HG03565 (cell line): ENCODE measurements around the gene OTOGL.
"Not testable (repeated sequence)": the region's sequence is repeated elsewhere in the genome, so short reads cannot be mapped to it uniquely, and the experiment has no call there.

Experiments used
- ATAC-seq: cut with Tn5 transposase; IDR thresholded peaks from one replicate; pipeline ENCODE4 v1.9.1; 2021; ENCODE audit warnings: mild to moderate bottlenecking, moderate library complexity; ENCODE audit not compliant: unreplicated experiment

OTOGL gene

DNA sequence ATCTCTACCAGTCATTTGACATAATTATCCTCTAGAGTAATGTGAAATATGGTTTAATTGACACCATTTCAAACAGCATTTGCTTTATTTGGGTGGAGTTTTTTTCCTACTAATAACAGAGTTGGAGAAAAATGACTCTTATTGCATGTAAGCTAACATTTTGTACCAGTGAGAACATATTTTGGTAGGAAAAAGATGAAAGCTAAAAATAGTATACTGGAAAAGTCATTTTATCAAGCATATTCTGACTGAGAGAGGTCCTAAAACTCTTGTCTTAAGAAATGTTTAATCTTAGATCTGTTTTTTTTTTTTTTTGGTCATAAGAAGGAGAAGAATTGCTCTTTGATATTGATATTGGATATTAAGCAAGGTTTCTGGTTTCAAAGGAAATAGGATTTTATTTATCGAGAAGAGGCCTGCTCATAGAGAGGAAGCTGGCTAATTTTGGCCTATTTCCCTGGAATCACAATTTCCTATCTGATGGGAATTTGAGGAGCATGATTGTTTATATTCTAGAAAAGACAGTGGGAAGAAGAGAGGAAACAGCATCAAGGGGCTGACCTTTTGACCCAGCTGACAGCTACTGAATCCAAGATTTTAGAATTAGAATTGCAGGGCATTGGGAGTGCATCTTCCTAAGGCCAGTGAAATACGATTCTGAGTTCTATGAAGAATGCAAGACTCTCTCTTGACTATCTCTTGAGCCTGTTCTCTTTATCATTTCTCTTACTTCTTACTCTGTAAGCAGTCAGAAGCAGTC lies 19.4 kb downstream of the OTOGL start:
- ATAC-seq: no peak

DNA sequence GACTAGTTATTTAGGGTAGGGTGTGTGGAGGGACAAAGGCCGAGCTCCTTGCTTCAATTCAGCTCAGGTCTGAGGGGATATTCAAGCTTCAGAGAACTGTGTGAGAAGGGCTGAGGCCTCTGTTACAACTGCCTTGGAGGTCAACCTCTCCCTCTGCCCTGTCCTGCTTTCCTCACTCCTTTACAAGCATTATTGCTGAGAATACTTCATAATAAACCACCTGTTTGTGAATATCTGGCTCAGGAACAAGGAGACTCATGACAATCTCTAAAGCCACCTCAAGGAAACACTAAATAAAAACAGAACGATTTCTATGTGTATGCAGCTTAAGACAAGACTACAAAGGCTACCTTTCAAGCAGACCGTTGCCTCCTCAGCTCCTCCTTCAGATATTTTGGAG lies 21.7 kb downstream of the OTOGL start:
- no peak for ATAC-seq

DNA sequence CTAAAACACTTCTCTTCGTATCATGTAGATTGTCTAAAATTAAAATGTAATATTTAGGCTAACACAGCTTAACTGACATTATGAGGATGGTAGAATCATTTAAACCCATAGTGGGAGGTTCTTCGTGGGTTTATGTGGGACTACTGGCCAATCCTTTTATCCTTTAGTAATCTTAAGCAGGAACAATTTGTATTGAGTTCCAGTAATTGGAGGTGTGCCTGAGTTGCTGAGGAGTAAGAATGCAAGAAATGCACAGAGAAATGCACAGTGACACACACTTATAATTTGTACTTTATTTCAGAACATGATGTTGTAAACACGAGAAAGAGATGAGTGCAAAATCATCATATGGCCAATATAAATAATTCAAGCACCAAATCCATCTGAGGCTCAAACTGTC lies 22.3 kb downstream of the OTOGL start:
- ATAC-seq: no peak

DNA sequence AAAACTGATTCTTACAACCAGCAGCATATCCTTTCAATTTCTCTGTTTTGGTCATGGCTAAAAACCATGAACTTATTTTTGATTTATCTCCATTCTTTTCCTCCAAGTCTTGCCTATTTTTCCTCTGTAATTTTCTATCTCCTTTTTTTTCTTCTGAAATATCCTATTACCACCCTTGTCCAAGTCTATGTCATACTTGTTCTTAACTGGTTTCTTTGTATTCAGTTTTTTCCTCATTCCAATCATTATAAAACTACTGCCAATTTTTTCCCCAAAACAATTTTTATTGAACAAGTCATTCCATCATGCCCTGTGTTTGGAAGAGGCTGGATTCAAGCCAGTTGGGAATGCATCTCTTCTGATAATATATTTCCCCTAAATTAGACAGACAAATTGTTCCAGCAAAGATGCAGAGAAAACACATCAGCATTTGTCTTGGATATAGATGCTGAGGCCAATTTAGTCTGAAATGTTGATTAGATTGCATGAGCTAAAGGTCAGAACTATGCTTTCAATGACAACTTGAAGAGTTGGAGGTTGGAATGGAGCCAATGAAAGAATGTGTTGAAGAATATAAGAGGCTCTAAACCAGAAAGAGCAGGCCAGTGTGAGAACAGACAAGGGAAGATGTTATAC lies 30.7 kb downstream of the OTOGL start:
- ATAC-seq: no peak

DNA sequence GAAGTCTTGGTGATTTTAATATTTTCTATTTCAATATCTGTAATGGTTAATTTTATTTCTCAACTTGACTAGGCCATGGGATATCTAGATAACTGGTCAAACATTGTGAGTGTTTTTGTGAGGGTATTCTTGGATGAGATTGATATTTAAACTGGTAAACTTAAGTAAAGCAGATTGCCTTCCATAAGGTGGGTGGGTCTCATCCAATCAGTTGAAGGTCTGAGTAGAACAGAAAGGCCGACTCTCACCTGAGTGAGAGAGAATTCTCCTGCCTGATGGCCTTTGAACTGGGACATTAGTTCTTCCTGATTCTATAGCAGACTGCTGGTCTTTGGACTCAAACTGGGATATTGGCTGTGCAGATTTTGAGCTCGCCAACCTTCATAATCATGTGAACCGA lies 36.3 kb downstream of the OTOGL start:
- ATAC-seq: no peak

DNA sequence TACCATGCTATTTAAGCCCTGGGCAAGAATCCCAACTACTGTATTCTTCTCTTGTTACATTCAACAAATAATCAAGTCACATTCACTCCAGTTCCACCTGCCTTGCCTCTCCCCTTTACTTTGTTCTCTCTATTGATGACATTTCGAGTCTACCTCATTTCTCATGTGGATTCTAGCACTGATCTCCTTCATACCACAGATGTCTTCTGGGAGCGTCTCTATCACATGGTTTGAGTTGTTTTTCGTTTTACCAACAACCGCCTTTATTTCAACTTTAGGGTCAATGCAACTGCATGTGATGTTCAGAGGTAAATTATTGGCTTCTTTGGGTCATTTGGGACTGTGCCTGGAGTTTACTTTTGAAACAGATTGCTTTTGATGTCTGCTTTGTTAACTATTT lies 40.7 kb downstream of the OTOGL start:
- ATAC-seq: no peak

DNA sequence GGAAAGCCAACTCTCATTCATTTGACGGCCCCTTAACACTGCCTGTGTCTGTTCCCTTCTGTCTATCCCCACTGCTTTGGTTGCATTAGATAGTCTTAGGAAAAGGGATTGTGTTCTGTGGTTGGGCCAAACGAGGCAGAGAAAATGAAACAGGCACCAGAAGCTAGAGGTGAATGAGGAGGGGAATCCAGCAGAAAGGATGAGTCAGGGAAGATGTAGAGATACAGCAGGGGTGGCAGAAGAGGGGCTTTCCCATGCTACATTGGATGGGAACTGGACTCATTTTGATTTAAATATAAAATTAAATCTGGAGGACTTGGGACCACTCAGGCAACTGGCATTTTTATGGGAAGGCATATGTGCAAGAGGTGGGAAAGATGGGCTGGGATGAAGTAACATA lies 43.3 kb downstream of the OTOGL start:
- ATAC-seq: no peak

DNA sequence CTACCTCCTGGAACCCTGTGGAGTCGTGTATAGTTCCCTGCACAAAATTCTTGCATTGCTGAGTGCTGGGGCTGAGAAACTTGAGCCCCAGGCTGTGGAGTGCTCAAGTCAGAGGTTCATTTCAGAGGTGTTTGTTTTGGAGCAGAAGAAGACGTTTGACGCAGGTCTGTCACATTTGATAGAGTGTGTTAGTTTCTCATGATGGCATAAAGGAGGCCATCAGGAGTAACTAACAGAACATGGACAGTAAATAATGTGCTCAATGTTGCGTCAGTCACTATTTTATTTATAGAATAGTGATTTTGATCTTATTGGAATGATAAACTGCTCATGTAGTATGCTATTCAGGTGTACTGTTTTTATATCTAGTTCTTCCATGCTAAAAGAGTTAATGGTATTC lies 44.2 kb downstream of the OTOGL start:
- ATAC-seq: no peak

DNA sequence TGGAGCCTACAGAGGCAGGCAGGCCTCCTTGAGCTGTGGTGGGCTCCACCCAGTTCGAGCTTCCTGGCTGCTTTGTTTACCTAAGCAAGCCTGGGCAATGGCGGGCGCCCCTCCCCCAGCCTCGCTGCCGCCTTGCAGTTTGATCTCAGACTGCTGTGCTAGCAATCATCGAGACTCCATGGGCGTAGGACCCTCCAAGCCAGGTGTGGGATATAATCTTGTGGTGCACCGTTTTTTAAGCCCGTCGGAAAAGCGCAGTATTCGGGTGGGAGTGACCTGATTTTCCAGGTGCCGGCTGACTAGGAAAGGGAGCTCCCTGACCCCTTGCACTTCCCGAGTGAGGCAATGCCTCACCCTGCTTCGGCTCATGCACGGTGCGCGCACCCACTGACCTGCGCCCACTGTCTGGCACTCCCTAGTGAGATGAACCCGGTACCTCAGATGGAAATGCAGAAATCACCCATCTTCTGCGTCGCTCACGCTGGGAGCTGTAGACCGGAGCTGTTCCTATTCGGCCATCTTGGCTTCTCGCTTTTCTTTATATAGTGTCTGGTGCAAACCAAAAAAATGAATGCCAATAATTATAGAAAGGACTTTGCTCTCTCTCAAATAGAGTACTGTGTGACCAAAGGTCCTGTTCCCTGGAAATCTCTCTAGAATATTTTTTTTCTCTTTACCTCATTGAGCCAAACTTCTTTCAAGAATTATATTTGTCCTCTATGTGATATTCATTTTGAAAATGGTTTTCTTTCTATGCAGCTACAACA lies 50.4 kb downstream of the OTOGL start:
- not testable (repeated sequence) for ATAC-seq

DNA sequence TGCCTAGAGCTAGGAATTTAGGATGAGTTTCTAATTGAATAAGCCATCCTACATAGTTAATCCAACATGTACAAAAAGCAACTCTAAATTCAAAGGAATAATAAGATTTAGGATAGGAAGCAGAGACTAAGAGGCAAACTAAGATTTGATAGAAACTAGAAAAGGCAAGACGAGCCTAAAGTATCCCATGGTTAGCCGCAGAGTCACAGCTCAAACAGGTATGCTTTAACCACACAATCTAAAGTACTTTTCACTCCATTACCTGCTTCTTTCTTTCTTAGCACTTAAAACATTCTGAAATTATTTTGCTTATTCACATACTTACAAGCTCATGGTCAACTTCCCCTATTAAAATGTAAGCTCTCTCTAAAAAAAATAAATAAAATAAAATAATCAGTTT lies 51.8 kb downstream of the OTOGL start:
- ATAC-seq: no peak

DNA sequence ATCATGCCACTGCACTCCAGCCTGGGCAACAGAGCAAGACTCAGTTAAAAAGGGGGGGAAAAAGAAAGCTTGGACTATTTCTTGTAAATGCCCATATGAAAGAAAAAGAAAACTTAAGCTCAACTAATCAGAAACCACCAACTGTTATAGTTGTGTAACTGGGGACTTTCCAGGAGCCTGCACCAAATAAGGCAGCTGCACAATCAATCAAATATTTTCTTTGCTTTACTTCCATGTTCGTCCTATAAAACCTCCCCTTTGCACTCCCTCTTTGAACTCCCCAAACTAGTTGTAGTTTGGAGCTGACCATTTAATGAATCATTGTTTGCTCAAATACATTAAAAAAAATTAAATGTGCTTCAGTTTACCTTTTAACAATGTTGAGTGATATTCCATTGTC lies 54.9 kb downstream of the OTOGL start:
- ATAC-seq: no peak

DNA sequence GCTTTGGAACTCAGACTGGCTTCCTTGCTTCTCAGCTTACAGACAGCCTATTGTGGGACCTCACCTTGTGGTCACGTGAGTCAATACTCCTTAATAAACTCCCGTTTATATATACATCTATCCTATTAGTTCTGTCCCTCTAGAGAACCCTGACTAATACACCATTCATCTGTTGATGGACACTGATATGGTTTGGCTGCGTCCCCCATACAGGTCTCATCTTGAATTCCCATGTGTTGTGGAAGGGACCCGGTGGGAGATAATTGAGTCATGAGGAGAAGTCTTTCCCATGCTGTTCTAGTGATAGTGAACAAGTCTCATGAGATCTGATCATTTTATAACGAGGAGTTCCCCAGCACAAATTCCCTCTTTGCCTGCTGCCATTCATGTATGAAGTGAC lies 57.0 kb downstream of the OTOGL start:
- no peak for ATAC-seq

DNA sequence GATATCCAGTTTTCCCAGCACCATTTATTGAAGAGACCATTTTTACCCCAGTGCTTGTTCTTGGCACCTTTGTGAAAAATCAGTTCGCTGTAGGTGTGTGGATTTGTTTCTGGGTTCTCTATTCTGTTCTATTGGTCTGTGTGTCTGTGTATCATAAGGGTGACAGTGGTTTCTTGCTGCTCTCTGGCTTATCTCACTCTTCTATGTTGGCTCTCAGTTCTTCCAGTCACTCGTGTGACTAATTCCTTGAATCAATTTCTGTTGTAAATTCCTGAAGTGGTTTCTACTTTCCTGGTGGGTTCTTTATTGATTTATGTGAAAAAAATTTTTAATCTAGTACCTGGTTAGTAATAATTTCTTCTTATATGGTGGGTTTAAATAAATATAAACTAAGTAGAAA lies 58.3 kb downstream of the OTOGL start:
- no peak for ATAC-seq

DNA sequence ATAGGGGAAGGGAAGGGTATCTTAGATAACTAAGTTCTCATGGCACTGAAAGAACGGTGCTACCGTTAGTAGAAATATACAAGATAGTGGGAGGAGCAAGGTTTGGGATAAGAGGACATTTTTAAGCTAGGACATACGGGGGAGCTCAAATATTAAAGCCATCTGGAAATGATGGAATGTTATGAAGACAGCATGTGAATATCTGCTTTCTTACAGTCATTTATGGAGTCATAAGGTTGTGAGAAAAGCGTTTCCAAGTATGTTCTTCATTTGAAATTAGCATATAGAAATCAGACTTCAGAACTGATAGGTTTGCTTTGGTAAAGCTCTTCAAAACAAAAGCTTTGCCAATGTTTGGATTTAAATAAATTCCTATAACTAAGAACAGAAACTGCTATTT lies 62.3 kb downstream of the OTOGL start:
- no peak for ATAC-seq

DNA sequence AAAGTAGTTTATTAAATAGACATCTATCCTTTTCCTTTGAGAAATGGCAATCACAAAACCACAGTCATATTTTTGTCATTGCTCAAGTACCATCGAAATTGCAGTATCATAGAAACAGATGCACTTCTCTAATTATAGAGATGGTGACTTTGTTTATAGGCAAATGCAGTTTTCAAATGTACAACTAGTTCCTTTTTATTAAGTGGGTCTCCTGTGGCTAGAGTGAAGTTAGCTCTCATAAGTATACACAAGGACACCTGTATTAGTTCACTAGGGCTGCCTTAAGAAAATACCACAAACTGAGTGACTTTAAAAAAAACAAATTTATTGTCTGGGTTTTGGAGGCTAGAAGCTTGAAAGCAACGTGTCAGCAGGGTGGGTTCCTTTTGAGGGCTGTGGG lies 62.8 kb downstream of the OTOGL start:
- no peak for ATAC-seq

DNA sequence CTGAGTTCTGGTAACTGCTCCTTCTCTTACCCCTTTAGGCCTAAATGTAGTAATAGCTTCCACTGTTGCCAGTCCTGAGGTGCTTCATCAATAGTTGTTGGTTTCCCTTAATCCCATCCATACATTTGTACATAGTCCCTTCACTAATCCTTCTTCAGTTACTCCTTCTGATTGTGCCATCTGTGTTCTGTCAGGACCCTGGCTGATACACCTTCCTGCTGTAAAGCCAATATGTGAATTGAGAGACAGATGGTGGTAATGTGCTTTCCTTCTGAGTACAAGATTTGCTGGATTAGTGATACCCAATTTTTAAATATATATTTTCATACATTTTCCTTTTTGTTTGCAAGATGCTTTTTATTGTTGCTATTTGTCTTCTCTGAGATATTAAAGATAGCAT lies 66.4 kb downstream of the OTOGL start:
- ATAC-seq: no peak

DNA sequence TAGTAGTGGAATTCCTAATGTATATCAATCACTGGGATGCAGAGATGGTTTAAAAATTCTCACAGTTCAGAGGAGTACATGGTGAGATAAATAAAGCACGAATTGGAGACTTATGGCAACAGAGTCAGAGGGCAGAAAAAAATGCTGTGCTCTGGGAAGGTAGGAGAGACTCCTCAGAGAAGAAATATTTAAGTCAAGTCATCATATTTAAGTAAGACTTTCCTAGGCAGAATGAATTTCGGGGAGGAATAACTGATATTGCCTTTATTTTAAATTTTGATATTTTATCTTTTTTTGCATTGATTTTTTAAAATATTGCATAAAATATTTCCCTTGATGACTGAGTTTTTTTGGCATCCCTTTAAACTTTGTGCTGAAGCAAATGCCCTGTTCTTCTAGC lies 67.4 kb downstream of the OTOGL start:
- no peak for ATAC-seq

DNA sequence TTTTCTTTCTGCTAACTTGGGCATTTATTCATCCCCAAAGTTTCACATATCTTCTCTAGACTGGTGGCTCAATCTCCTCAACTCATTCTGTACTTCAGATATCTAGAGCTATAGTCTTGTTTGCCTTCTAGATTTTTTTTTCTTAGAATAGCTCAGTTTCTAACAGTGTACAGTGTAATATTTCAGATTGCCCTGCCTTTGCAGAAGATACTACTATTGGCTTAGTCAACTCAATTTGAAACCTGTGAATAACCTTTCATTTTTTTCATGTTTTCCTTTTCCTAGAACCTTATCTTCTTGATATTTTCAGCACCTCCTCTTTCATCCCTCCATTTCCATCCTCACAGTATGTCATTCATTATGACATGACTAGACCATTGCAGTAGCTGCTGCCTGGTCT lies 69.6 kb downstream of the OTOGL start:
- no peak for ATAC-seq

DNA sequence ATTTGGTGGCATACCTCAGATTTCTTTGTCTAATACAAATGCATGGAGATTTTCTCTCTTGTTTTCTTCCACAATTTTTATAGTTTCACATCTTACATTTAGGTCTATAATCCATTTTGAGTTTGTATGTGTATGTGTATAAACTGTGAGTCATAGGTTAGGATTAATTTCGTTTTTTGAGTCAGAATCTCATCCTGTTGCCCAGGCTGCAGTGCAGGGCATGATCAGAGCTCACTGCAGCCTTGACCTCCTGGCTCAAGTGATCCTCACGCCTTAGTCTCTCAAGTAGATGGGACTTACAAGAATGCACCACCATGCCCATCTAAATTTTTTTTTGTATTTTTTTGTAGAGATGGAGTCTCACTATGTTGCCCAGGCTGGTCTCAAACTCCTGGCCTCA lies 71.6 kb downstream of the OTOGL start:
- ATAC-seq: no peak

DNA sequence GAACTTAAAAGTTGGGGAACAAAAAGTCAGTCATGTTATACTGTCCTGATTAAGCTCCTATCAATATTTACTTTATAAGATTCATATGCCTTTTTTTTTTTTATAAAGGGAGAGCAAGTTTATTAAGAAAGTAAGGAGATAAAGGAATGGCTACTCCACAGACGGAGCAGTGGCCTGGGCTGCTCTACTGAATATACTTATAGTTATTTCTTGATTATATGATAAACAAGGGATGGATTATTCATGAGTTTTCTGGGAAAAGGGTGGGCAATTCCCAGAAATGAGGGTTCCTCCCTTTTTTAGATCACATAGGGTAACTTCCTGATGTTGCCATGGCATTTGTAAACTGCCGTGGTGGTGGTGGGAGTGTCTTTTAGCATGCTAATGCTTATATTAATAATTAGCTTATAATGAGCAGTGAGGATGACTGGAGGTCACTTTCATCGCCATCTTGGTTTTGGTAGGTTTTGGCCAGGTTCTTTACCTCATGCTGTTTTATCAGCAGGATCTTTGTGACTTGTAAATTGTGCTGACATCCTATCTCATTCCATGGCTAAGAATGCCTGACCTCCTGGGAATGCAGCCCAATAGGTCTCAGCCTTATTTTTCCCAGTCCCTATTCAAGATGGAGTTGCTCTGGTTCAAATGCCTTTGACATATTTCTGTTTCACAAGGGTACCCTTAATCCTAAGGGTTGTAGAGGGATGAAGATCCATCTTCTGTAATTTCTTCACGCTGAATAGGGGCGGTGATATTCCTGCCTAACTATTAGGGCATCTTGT lies 73.9 kb downstream of the OTOGL start:
- no peak for ATAC-seq

DNA sequence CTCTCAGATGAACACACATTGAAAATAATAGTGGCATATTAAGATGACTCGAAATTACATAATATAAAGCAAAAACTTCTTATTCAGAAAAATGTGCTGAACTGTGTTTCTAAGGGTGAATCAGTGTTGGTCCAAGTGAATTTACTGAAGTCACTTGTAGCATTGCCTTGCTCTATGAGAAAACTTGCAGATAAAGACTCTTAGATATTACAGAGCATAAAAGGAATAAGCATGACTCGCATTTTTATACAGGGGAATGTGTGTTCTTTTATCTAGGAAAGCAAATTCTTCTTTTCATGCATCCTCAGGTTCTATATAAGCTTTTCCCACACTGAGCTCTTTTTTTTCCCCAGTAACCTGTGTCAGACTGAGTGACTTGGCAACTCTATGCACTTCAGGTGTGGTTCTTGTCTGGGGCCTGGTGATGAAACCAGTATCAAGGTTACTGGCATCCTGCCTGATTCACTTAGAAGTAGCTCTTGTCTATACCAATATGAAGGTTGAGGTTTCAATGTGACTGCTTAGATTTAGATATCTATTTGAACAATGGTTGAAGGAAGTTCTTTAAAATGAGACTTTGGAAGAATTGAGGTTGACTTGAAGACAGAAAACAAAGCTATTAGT lies 76.1 kb downstream of the OTOGL start:
- ATAC-seq: no peak
